ENCODE measurements around the gene SNCA.

DNA sequence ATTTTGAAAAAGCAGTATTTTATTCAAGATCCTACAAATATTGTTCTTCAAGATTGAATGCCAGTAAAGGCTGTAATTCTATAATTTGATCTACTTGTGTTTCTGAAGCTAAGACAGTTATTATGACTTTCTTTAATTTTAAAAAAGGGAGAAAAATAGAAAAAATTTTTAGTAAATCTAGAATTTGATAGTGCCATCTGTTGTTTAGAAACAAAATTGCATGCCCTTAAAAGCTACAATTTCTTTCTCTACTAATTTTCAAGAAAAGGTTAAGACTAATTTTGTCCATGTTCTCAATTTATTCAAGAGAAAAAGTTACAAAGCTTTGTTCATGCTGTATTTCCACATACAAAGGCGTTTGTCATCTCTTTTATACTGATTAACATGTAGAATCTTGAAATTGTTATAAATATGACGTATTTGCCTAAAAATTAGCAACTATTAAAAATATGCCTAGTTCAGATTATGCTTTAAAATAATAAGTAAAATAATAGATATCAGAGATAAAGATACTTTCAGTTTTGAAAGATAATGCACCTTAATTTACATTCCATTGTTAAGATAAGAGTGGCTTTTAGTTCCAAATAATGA is 32.1 kb upstream of the SNCA start:
- TF ChIP-seq CEBPB (IDR thresholded peaks at IDR 0.05) (no peak), GATA3 (IDR thresholded peaks at IDR 0.05; ENCODE audit: borderline replicate concordance) (no peak)
